SK-N-SH (cell line): Measurements from ENCODE around the gene PLCG1. TPM values are rescaled to one million over a fixed set of nuclear protein-coding genes. Genes with fewer than 3 reads are reported as not detected.
A peak's percentile ranks its signal among the peaks of the same experiment; 100 is the strongest.

Experiments
- CTCF ChIA-PET: fragments of 300-600, 350-600 bp; formaldehyde crosslinking; extraction: SDS; loops from one replicate; lab custom pipeline; 2021; lab: Yijun Ruan, JAX
- POLR2A ChIA-PET: fragments of 350-600 bp; sonication (Branson Sonifier 250); formaldehyde crosslinking; extraction: SDS; loops from one replicate; lab custom pipeline; 2020; ENCODE audit warnings: antibody characterized with exemption, inconsistent platforms; lab: Yijun Ruan, JAX
- DNase-seq: peaks from one replicate; pipeline ENCODE4 v3.0.0; 2012
- H2AFZ ChIP-seq: fragments of 200-600 bp; sonication (generic); 2 replicates; pipeline ENCODE4 v1.8.1; 2016; ENCODE audit warnings: antibody characterized with exemption, mild to moderate bottlenecking, low read depth
- H3F3A ChIP-seq: fragments of 200-600 bp; sonication (generic); replicated peaks from 2 replicates; pipeline ENCODE3; 2016; ENCODE audit warnings: antibody characterized with exemption, mild to moderate bottlenecking; ENCODE audit not compliant: insufficient read depth
- H3K27ac ChIP-seq, 2 experiments: fragments of 200-500 bp in 1 of 2; fragments of 200-600 bp in 1 of 2; sonication (Bioruptor generic) in 1 of 2; sonication (generic), shearing (Covaris generic) in 1 of 2; 2 replicates each; pipeline versions ENCODE4 v1.5.1 to v1.6.1; 2014 to 2016; ENCODE audit warnings: low read depth in 2 of 2, inconsistent platforms in 1 of 2, low read length in 1 of 2, mild to moderate bottlenecking in 1 of 2, mixed read lengths in 1 of 2
- H3K27me3 ChIP-seq: fragments of 200-600 bp; sonication (generic), shearing (Covaris generic); 2 replicates; pipeline ENCODE4 v1.6.1; 2016; ENCODE audit warnings: mixed run types; ENCODE audit not compliant: insufficient read depth
- H3K36me3 ChIP-seq, 2 experiments: fragments of 200-500 bp in 1 of 2; fragments of 200-600 bp in 1 of 2; sonication (Bioruptor generic) in 1 of 2; sonication (generic) in 1 of 2; replicated peaks in 1 of 2; 2 replicates each; pipeline versions ENCODE3 to v1.5.1; 2014 to 2016; ENCODE audit warnings: low read length in 1 of 2, mild to moderate bottlenecking in 1 of 2; ENCODE audit not compliant: insufficient read depth in 2 of 2, control insufficient read depth in 1 of 2
- H3K4me1 ChIP-seq, 2 experiments: fragments of 200-500 bp in 1 of 2; fragments of 200-600 bp in 1 of 2; sonication (Bioruptor generic) in 1 of 2; sonication (generic), shearing (Covaris generic) in 1 of 2; 2 replicates each; pipeline versions ENCODE4 v1.5.1 to v1.6.1; 2014 to 2016; ENCODE audit warnings: low read depth in 1 of 2, low read length in 1 of 2, mixed run types in 1 of 2; ENCODE audit not compliant: insufficient read depth in 2 of 2, control insufficient read depth in 1 of 2
- H3K4me2 ChIP-seq: fragments of 200-600 bp; sonication (generic), shearing (Covaris generic); 2 replicates; pipeline ENCODE4 v1.6.1; 2017; ENCODE audit warnings: mixed run types
- H3K4me3 ChIP-seq, 2 experiments: fragments of 200-500 bp in 1 of 2; fragments of 200-600 bp in 1 of 2; sonication (Bioruptor generic) in 1 of 2; sonication (generic), shearing (Covaris generic) in 1 of 2; 2 replicates each; pipeline versions ENCODE4 v1.5.1 to v1.8.1; 2014 to 2016; ENCODE audit warnings: low read depth in 2 of 2, inconsistent platforms in 1 of 2, low read length in 1 of 2, mild to moderate bottlenecking in 1 of 2, mixed read lengths in 1 of 2, moderate library complexity in 1 of 2
- H3K79me2 ChIP-seq: fragments of 200-600 bp; sonication (generic); 2 replicates; pipeline ENCODE4 v1.8.1; 2017; ENCODE audit warnings: mild to moderate bottlenecking; ENCODE audit not compliant: insufficient read depth
- H3K9ac ChIP-seq: fragments of 200-600 bp; sonication (generic); 2 replicates; pipeline ENCODE4 v1.6.1; 2017; ENCODE audit warnings: mixed run types
- H3K9me2 ChIP-seq: fragments of 200-600 bp; sonication (generic); 2 replicates; pipeline ENCODE4 v1.6.1; 2017; ENCODE audit warnings: mixed run types
- H3K9me3 ChIP-seq: fragments of 200-600 bp; sonication (generic); 2 replicates; pipeline ENCODE4 v1.6.1; 2017; ENCODE audit warnings: mixed run types, mild to moderate bottlenecking, moderate library complexity
- H4K20me1 ChIP-seq: fragments of 200-600 bp; sonication (generic); 2 replicates; pipeline ENCODE4 v1.6.1; 2017; ENCODE audit warnings: mild to moderate bottlenecking, mixed run types; ENCODE audit not compliant: insufficient read depth
- CHD2 ChIP-seq: fragments of 150-350 bp; IDR thresholded peaks from 2 replicates; pipeline ENCODE4 v1.6.1; 2018; ENCODE audit warnings: low read length; ENCODE audit not compliant: partially characterized antibody
- EP300 ChIP-seq, 2 experiments: IDR thresholded peaks; 2 replicates each; pipeline versions ENCODE4 v1.4.0 to v1.6.1; 2012; ENCODE audit warnings: borderline replicate concordance in 1 of 2, low read depth in 1 of 2, low read length in 1 of 2
- EZH2phosphoT487 ChIP-seq: fragments of 200-600 bp; sonication (generic); IDR thresholded peaks from 2 replicates; pipeline ENCODE4 v1.6.1; 2017; ENCODE audit warnings: low read depth, mixed run types, mild to moderate bottlenecking, antibody characterized with exemption, moderate library complexity, borderline replicate concordance
- FOSL2 ChIP-seq: IDR thresholded peaks from 2 replicates; pipeline ENCODE4 v1.4.0; 2012; ENCODE audit warnings: low read depth, mild to moderate bottlenecking, moderate library complexity, borderline replicate concordance
- FOXJ3 ChIP-seq: sonication (generic); formaldehyde crosslinking; IDR thresholded peaks from 2 replicates; pipeline ENCODE4 v1.5.1; 2020; ENCODE audit warnings: mild to moderate bottlenecking, missing genetic modification reagents
- GABPA ChIP-seq: IDR thresholded peaks from 2 replicates; pipeline ENCODE4 v1.4.0; 2012; ENCODE audit warnings: low read depth, mild to moderate bottlenecking
- MEF2A ChIP-seq: IDR thresholded peaks from 2 replicates; pipeline ENCODE4 v1.4.0; 2012; ENCODE audit warnings: low read depth, borderline replicate concordance
- NFIC ChIP-seq: IDR thresholded peaks from 2 replicates; pipeline ENCODE4 v1.4.0; 2012; ENCODE audit warnings: borderline replicate concordance
- NRF1 ChIP-seq: IDR thresholded peaks from 2 replicates; pipeline ENCODE4 v1.6.1; 2012; ENCODE audit warnings: low read depth, mild to moderate bottlenecking, low read length
- RAD21 ChIP-seq: IDR thresholded peaks from 2 replicates; pipeline ENCODE4 v1.6.1; 2012; ENCODE audit warnings: mild to moderate bottlenecking, low read length
- RCOR1 ChIP-seq: fragments of 150-350 bp; IDR thresholded peaks from 2 replicates; pipeline ENCODE4 v1.6.1; 2017; ENCODE audit warnings: antibody characterized with exemption, low read length
- SIN3A ChIP-seq: IDR thresholded peaks from 2 replicates; pipeline ENCODE4 v1.6.1; 2012; ENCODE audit warnings: low read depth, mild to moderate bottlenecking, low read length, moderate library complexity, borderline replicate concordance
- TAF1 ChIP-seq: IDR thresholded peaks from 2 replicates; pipeline ENCODE4 v1.6.1; 2012; ENCODE audit warnings: low read depth, mild to moderate bottlenecking, low read length, moderate library complexity, borderline replicate concordance
- YY1 ChIP-seq: IDR thresholded peaks from 2 replicates; pipeline ENCODE4 v1.4.0; 2012; ENCODE audit warnings: low read depth, mild to moderate bottlenecking
- WGBS: methylation state at CpG from one replicate; pipeline ENCODE4 v1.1.6; 2017; ENCODE audit warnings: low lambda C conversion rate; 5-methylcytosine and 5-hydroxymethylcytosine counted together
- polyA plus RNA-seq, 3 experiments: library from polyadenylated mRNA; depleted of rRNA; stranded (reverse); fragments of >200 nt; gene quantifications; 2 replicates each; pipeline ENCODE4 v1.2.3, GENCODE V29; 2012
- TF ChIP-seq, protein P1 (sequence below): fragments of 150-350 bp; IDR thresholded peaks from 2 replicates; pipeline ENCODE4 v1.6.1; 2017; ENCODE audit warnings: antibody characterized with exemption, low read length, low read depth, borderline replicate concordance
- TF ChIP-seq, protein P2 (sequence below): IDR thresholded peaks from 2 replicates; pipeline ENCODE4 v1.4.0; 2012; ENCODE audit warnings: low read depth, borderline replicate concordance

Gene PLCG1
- polyA plus RNA-seq, 1 of the 3 experiments (the other 2 are of a cell fraction), result 81.4 TPM

DNA sequence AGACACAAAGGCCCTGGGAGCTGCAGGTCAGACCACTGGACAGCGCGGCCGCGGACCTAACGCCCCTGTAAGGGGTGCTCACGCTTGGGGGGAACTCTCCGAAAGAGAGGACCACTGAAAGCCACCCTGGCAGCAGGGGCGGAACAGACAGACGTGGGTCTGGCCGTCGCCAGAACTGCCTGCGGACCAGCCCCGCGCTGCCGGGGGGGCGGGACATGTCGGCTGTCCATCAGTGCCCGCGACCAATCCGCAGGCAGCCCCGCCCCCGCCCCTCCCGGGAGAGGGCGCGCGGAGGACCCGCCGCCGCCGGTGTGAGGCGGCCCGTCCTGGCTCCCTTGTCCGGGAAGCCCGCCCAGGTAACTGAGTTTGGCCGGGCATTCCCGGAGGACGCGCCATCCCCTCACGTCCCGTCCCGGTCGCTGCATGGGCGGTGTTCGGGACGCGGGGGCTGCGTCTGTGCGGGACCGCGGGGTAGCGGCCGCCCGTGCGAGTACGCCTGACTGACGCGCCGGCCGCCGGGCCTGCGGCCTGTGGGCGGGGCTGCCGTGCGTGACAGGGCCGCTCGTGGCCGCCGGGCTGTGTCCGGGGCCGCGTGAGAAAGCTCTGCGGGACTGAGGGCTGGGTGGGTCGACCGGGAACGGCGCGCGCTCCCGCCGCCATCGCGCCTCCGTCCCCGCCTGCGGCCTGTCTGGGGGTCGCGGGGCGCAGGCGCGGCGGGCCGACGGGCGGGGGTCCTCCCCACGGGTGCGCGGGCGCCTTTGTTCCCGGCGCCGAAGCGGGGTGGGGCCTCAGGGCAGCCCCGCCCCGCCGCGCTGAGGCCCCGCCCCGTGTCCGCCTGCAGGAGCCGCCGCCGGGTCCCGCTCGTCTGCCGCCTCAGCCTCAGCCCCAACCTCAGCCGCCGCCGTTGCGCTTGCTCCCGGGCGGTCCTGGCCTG, at the start of gene PLCG1 (continued):
- TF ChIP-seq, protein P1, sequence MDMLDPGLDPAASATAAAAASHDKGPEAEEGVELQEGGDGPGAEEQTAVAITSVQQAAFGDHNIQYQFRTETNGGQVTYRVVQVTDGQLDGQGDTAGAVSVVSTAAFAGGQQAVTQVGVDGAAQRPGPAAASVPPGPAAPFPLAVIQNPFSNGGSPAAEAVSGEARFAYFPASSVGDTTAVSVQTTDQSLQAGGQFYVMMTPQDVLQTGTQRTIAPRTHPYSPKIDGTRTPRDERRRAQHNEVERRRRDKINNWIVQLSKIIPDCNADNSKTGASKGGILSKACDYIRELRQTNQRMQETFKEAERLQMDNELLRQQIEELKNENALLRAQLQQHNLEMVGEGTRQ, result no peak
- no peak for TF ChIP-seq FOXJ3 (CRISPR knock-in tag)
- peak; percentile 56; the same call in 1 of the 2 replicates for TF ChIP-seq TAF1
- TF ChIP-seq, protein P2, sequence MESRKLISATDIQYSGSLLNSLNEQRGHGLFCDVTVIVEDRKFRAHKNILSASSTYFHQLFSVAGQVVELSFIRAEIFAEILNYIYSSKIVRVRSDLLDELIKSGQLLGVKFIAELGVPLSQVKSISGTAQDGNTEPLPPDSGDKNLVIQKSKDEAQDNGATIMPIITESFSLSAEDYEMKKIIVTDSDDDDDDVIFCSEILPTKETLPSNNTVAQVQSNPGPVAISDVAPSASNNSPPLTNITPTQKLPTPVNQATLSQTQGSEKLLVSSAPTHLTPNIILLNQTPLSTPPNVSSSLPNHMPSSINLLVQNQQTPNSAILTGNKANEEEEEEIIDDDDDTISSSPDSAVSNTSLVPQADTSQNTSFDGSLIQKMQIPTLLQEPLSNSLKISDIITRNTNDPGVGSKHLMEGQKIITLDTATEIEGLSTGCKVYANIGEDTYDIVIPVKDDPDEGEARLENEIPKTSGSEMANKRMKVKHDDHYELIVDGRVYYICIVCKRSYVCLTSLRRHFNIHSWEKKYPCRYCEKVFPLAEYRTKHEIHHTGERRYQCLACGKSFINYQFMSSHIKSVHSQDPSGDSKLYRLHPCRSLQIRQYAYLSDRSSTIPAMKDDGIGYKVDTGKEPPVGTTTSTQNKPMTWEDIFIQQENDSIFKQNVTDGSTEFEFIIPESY, result no peak
- TF ChIP-seq RAD21, result no peak
- no peak for TF ChIP-seq NFIC
- no peak for TF ChIP-seq SIN3A
- TF ChIP-seq NRF1, result peak; percentile 78
- TF ChIP-seq EZH2phosphoT487, result no peak
- no peak for TF ChIP-seq FOSL2

DNA sequence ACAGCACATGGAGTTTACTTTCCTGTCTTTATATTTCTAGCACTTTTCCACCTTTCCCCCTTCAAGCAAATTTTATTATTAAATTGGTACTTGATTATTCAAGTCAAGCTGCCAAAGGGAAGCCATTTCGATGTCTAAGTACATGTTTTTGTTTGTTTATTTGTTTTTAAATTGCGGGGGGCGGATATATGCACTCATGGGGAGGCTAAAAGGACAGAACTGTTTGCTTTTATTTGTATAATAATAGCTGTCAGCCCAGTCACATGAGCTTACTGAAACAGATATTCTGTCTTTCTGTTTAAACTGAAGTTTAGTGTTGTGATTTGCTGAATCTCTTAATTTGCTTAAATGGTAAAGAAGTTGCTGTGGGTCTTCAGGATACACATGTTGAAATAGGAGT, 49.6 kb upstream of the PLCG1 start:
- peaks cover 13% of the 10 kb centered on the region for H3F3A ChIP-seq
- H3K79me2 ChIP-seq, result peaks cover 14% of the 10 kb centered on the region
- no peaks in the 10 kb centered on the region for H4K20me1 ChIP-seq
- 85% methylated on average over 3 of the region's 3 CpGs for WGBS
- peaks cover 43 to 82% of the 10 kb centered on the region in 2 experiments for H3K36me3 ChIP-seq
- no peak overlapping the region for H3K4me2 ChIP-seq
- no peaks in the 10 kb centered on the region for H3K9me2 ChIP-seq
- H2AFZ ChIP-seq, result no peak overlapping the region
- H3K9me3 ChIP-seq, result no peaks in the 10 kb centered on the region
- ChIA-PET CTCF (interaction anchor here (0.8 to 2.9 kb wide), 6 partner anchors 11 to 125 kb away, joined by 3 to 24 read pairs (median 6); no protein-coding TSS in a partner anchor), POLR2A (interaction anchor here (0.7 to 2.9 kb wide), 2 partner anchors 49 to 59 kb away, joined by 3 to 12 read pairs; partner anchors contain the start of genes PLCG1 and TOP1)
- H3K9ac ChIP-seq, result no peak overlapping the region
- peaks cover 0 to 19% of the 10 kb centered on the region in 2 experiments; a peak in 2 of 4 replicates for H3K4me1 ChIP-seq
- DNase-seq, result no peak
- H3K27ac ChIP-seq, result peak overlapping the region in 1 of 2 experiments; percentile 98; a peak in 2 of 4 replicates
- TF ChIP-seq RCOR1, result no peak
- TF ChIP-seq EP300 (IDR thresholded peaks at IDR 0.05; ENCODE audit: borderline replicate concordance in 1 of 2, low read depth in 1 of 2, low read length in 1 of 2), result no peak
- no peak for TF ChIP-seq NFIC
- no peak for TF ChIP-seq YY1
- no peak for TF ChIP-seq CHD2
- no peak for TF ChIP-seq MEF2A
- TF ChIP-seq RAD21, result no peak
- no peak for TF ChIP-seq GABPA
- no peaks in the 10 kb centered on the region for H3K27me3 ChIP-seq
- no peak overlapping the region for H3K4me3 ChIP-seq
